Endothelial cell of umbilical vein (primary cell): ENCODE results near the gene GNE. TPM values are rescaled to one million over a fixed set of nuclear protein-coding genes. Genes with fewer than 3 reads are reported as not detected.
A peak's percentile ranks its signal among the peaks of the same experiment; 100 is the strongest.

Experiments used
- BruUV-seq: library from RNA; stranded (reverse); fragments of 400-500 nt; replicated peaks from 2 replicates; lab custom pipeline; 2021; lab: Mats Ljungman, UMichigan
- CTCF ChIA-PET: fragments of 300-600, 350-600 bp; sonication (Branson Sonifier 250); formaldehyde crosslinking; loops from one replicate; lab custom pipeline; 2021; ENCODE audit warnings: antibody characterized with exemption, inconsistent platforms; lab: Charles Lee
- POLR2A ChIA-PET: fragments of 300-600, 350-600 bp; sonication (Branson Sonifier 250); formaldehyde crosslinking; loops from one replicate; lab custom pipeline; 2021; ENCODE audit warnings: antibody characterized with exemption, inconsistent platforms; lab: Charles Lee
- DNase-seq: peaks from one replicate; pipeline ENCODE4 v3.0.0-alpha.2; 2011; ENCODE audit warnings: low read depth, low spot score
- FAIRE-seq: peaks from 2 replicates; lab custom pipeline; 2011; peaks lifted over from hg19 to GRCh38; lab: Jason Lieb, UNC
- H2AFZ ChIP-seq: 2 replicates; pipeline ENCODE4 v1.6.0; 2012; ENCODE audit warnings: low read depth, low read length, control low read depth, inconsistent platforms
- H3K27ac ChIP-seq: 2 replicates; pipeline ENCODE4 v1.5.1; 2011; ENCODE audit warnings: low read depth, mild to moderate bottlenecking, control low read depth, low read length, moderate library complexity; ENCODE audit not compliant: insufficient read depth
- H3K27me3 ChIP-seq, 2 experiments: 2 replicates each; pipeline versions ENCODE4 v1.6.0 to v1.6.1; 2011; ENCODE audit warnings: low read length in 2 of 2, mixed read lengths in 1 of 2; ENCODE audit not compliant: control insufficient read depth in 2 of 2, insufficient read depth in 2 of 2
- H3K36me3 ChIP-seq, 2 experiments: 2 replicates in 1 of 2; 3 replicates in 1 of 2; pipeline ENCODE4 v1.5.1; 2011; ENCODE audit warnings: low read length in 2 of 2, mild to moderate bottlenecking in 1 of 2, moderate library complexity in 1 of 2; ENCODE audit not compliant: control insufficient read depth in 2 of 2, insufficient read depth in 2 of 2; ENCODE audit errors: extremely low read depth in 1 of 2
- H3K4me1 ChIP-seq: 3 replicates; pipeline ENCODE4 v1.5.1; 2011; ENCODE audit warnings: mild to moderate bottlenecking, low read length; ENCODE audit not compliant: control insufficient read depth, insufficient read depth; ENCODE audit errors: extremely low read depth
- H3K4me2 ChIP-seq: 2 replicates; pipeline ENCODE4 v1.6.1; 2011; ENCODE audit warnings: low read length, control low read depth, mixed read lengths; ENCODE audit not compliant: insufficient read depth
- H3K4me3 ChIP-seq, 3 experiments: fragments of 200-600 bp in 1 of 3; sonication (generic), shearing (Covaris generic) in 1 of 3; replicated peaks in 1 of 3; 2 replicates each; pipeline ENCODE4 v1.5.1; 2011 to 2016; ENCODE audit warnings: control low read depth in 3 of 3, low read length in 3 of 3, mild to moderate bottlenecking in 2 of 3, inconsistent platforms in 1 of 3, low read depth in 1 of 3, moderate library complexity in 1 of 3; ENCODE audit not compliant: insufficient read depth in 1 of 3
- H3K79me2 ChIP-seq: 2 replicates; pipeline ENCODE4 v1.6.0; 2012; ENCODE audit warnings: low read length, inconsistent platforms; ENCODE audit not compliant: control insufficient read depth, insufficient read depth
- H3K9ac ChIP-seq: replicated peaks from 2 replicates; pipeline ENCODE3; 2011; ENCODE audit warnings: low read length, control low read depth; ENCODE audit not compliant: insufficient read depth; ENCODE audit errors: extremely low read depth
- H3K9me1 ChIP-seq: replicated peaks from 3 replicates; pipeline ENCODE4 v1.6.0; 2011; ENCODE audit warnings: mild to moderate bottlenecking, low read length; ENCODE audit not compliant: control insufficient read depth, insufficient read depth; ENCODE audit errors: extremely low read depth
- H3K9me3 ChIP-seq: replicated peaks from 2 replicates; pipeline ENCODE4 v1.5.1; 2012; ENCODE audit warnings: low read length, inconsistent platforms; ENCODE audit not compliant: control insufficient read depth, insufficient read depth
- H4K20me1 ChIP-seq: replicated peaks from 2 replicates; pipeline ENCODE3; 2011; ENCODE audit warnings: mild to moderate bottlenecking, low read length; ENCODE audit not compliant: control insufficient read depth, insufficient read depth; ENCODE audit errors: extremely low read depth
- CTCF ChIP-seq, 2 donors: IDR thresholded peaks; 1 replicate in 1 of 2; 2 replicates in 1 of 2; pipeline ENCODE4 v1.5.1; 2011; ENCODE audit warnings: low read length in 2 of 2, mild to moderate bottlenecking in 2 of 2, moderate library complexity in 2 of 2, control low read depth in 1 of 2, inconsistent platforms in 1 of 2, low read depth in 1 of 2; ENCODE audit not compliant: insufficient read depth in 1 of 2; ENCODE audit errors: extremely low read depth in 1 of 2
- EZH2 ChIP-seq: IDR thresholded peaks from 2 replicates; pipeline ENCODE4 v1.6.1; 2012; ENCODE audit warnings: borderline replicate concordance, low read depth, mild to moderate bottlenecking, moderate library complexity, low read length, inconsistent platforms; ENCODE audit not compliant: severe bottlenecking
- FOS ChIP-seq: IDR thresholded peaks from 2 replicates; pipeline ENCODE4 v1.6.1; 2011; ENCODE audit warnings: mild to moderate bottlenecking, low read length, moderate library complexity, borderline replicate concordance; ENCODE audit not compliant: insufficient read depth
- GATA2 ChIP-seq: IDR thresholded peaks from 2 replicates; pipeline ENCODE4 v1.7.0; 2011; ENCODE audit warnings: low read depth, mild to moderate bottlenecking, moderate library complexity, mixed read lengths, low read length; ENCODE audit not compliant: insufficient read length, insufficient read depth
- JUN ChIP-seq: IDR thresholded peaks from 2 replicates; pipeline ENCODE4 v1.6.1; 2011; ENCODE audit warnings: borderline replicate concordance, low read depth; ENCODE audit not compliant: insufficient read length, insufficient read depth
- MYC ChIP-seq: IDR thresholded peaks from one replicate; pipeline ENCODE4 v1.6.1; 2011; ENCODE audit warnings: mild to moderate bottlenecking, low read depth, low read length
- POLR2A ChIP-seq: IDR thresholded peaks from 2 replicates; pipeline ENCODE4 v1.6.1; 2012; ENCODE audit warnings: low read depth, mild to moderate bottlenecking, control low read depth, low read length
- POLR2AphosphoS5 ChIP-seq: IDR thresholded peaks from 2 replicates; pipeline ENCODE4 v1.6.1; 2012; ENCODE audit warnings: low read depth, mild to moderate bottlenecking, control low read depth, low read length, moderate library complexity; ENCODE audit not compliant: insufficient read depth
- dilution Hi-C: fragments of 300-500 bp; cut with MboI; formaldehyde crosslinking; loops from one replicate; pipeline ENCODE4 v1.15.0; 2019; ENCODE audit warnings: low sequenced_read_pairs; ENCODE audit not compliant: extremely low pct_ligation_motif_present
- intact Hi-C: fragments of 100-400 bp; cut with micrococcal nuclease; formaldehyde crosslinking; loops from one replicate; pipeline ENCODE4 v1.10.0; 2022
- polyA plus RNA-seq, 4 experiments: library from polyadenylated mRNA; depleted of rRNA in 3 of 4; stranded (reverse) in 3 of 4; unstranded in 1 of 4; fragments of >200 nt; gene quantifications; 2 replicates each; pipeline versions ENCODE4 v1.2.1 to v1.2.3, GENCODE V29; 2011 to 2012; ENCODE audit warnings: missing spikeins in 1 of 4
- total RNA-seq: library from RNA; stranded (reverse); gene quantifications from 2 replicates; pipeline ENCODE4 v1.2.3, GENCODE V29; 2021
- TF ChIP-seq, protein P1 (sequence below): IDR thresholded peaks from 2 replicates; pipeline ENCODE4 v1.6.1; 2011; ENCODE audit not compliant: insufficient read depth, insufficient read length

The GNE gene
- total and polyA plus RNA-seq, 2 donors (not counting 3 experiments of a cell fraction or from before 2014, with no cell fraction given) = 8.5 to 11.4 TPM

GRCh38 chr9:36193023-36193422 lies 65.2 kb downstream of the GNE start:
- Histone ChIP-seq H3K27ac (no peak overlapping the region), H3K9me1 (no peaks in the 10 kb centered on the region), H3K27me3 (no peaks in the 10 kb centered on the region), H3K36me3 (peaks cover 0 to 2% of the 10 kb centered on the region in 2 experiments), H3K4me3 (peak overlapping the region in 2 of 3 experiments; percentile 16 to 93), H3K9me3 (no peaks in the 10 kb centered on the region), H2AFZ (no peak overlapping the region), H3K4me1 (peaks cover 31% of the 10 kb centered on the region), H3K79me2 (peaks cover 64% of the 10 kb centered on the region), H3K4me2 (peak overlapping the region; percentile 89), H4K20me1 (no peaks in the 10 kb centered on the region), H3K9ac (peak overlapping the region; percentile 3)
- CTCF ChIA-PET = interaction anchor here (1.1 to 4.3 kb wide), 5 partner anchors 9 to 135 kb away, joined by 3 to 23 read pairs (median 4); no protein-coding TSS in a partner anchor
- dilution Hi-C loops = no loop called here
- TF ChIP-seq, protein P1, sequence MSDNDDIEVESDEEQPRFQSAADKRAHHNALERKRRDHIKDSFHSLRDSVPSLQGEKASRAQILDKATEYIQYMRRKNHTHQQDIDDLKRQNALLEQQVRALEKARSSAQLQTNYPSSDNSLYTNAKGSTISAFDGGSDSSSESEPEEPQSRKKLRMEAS = no peak
- TF ChIP-seq MYC (no peak), JUN (no peak), EZH2 (no peak), POLR2A (no peak), POLR2AphosphoS5 (no peak), FOS (no peak), CTCF (IDR thresholded peaks at IDR 0.05; ENCODE audit: extremely low read depth in 1 of 2, insufficient read depth in 1 of 2, low read depth in 1 of 2, low read length in 2 of 2) (no peak), GATA2 (no peak)
- no peak for FAIRE-seq
- DNase-seq = peak; percentile 15
- intact Hi-C loops = loop anchor here (5.0 kb wide), 1 partner anchor 134 kb away; no protein-coding TSS in a partner anchor
- BruUV-seq = no TSS peak
- POLR2A ChIA-PET = no interaction called here
